ENCODE data around the gene CHST15.

Gene CHST15

DNA sequence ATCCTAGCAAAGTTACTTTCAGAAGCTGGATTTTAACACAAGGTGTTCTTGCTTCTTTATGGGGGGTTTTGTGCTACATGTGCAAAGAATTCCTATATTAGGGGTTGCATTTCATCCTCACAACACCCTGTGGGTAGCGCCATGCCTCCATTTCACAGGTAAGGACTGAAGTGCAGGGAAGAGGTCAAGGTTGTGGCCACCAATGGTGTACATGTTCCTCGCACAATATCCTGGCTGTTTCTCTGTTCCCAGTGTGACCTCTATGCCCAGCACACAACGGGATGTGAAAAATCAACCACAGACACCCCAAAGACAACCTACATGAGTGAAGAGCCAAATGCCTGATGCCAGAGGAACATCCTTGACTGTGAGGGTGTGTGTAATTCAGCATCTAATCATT, 80.8 kb downstream of the CHST15 start:
- Mint-ChIP-seq H3K27me3 (ENCODE audit: low read depth, poor library complexity) (peaks cover 13% of the 10 kb centered on the region), H3K36me3 (ENCODE audit: low read depth) (peaks cover 60% of the 10 kb centered on the region), H3K4me3 (no peak overlapping the region), H3K9me3 (peaks cover 27% of the 10 kb centered on the region), H3K4me1 (peaks cover 38% of the 10 kb centered on the region), H3K27ac (no peak overlapping the region)
- TF ChIP-seq, protein P1, sequence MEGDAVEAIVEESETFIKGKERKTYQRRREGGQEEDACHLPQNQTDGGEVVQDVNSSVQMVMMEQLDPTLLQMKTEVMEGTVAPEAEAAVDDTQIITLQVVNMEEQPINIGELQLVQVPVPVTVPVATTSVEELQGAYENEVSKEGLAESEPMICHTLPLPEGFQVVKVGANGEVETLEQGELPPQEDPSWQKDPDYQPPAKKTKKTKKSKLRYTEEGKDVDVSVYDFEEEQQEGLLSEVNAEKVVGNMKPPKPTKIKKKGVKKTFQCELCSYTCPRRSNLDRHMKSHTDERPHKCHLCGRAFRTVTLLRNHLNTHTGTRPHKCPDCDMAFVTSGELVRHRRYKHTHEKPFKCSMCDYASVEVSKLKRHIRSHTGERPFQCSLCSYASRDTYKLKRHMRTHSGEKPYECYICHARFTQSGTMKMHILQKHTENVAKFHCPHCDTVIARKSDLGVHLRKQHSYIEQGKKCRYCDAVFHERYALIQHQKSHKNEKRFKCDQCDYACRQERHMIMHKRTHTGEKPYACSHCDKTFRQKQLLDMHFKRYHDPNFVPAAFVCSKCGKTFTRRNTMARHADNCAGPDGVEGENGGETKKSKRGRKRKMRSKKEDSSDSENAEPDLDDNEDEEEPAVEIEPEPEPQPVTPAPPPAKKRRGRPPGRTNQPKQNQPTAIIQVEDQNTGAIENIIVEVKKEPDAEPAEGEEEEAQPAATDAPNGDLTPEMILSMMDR (IDR thresholded peaks at IDR 0.05): no peak
- DNase-seq: no peak

DNA sequence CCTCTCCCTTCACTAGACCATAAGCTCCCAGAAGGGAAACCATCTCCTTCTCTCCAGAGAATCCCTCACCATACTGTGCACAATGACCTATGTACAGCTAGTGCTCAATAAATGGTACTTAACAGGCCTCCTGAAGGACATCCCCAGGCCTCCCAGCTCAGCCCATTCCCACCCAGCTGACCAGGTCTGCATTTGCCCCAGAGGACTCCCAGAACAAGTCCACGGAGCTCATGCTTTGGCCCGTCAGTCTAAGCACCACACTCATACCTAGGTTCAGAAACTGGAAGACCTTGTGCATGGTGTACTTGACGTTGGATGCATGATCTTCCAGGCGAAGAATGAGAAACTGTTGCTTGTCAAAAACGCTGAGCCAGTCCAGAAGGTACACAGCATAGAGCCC, 81.3 kb downstream of the CHST15 start:
- Mint-ChIP-seq H3K4me3 (no peak overlapping the region), H3K36me3 (ENCODE audit: low read depth) (peaks cover 60% of the 10 kb centered on the region), H3K27ac (peak overlapping the region; percentile 48), H3K4me1 (peaks cover 38% of the 10 kb centered on the region), H3K27me3 (ENCODE audit: low read depth, poor library complexity) (peaks cover 15% of the 10 kb centered on the region), H3K9me3 (peaks cover 27% of the 10 kb centered on the region)
- TF ChIP-seq, protein P1 (IDR thresholded peaks at IDR 0.05): no peak
- no peak for DNase-seq

DNA sequence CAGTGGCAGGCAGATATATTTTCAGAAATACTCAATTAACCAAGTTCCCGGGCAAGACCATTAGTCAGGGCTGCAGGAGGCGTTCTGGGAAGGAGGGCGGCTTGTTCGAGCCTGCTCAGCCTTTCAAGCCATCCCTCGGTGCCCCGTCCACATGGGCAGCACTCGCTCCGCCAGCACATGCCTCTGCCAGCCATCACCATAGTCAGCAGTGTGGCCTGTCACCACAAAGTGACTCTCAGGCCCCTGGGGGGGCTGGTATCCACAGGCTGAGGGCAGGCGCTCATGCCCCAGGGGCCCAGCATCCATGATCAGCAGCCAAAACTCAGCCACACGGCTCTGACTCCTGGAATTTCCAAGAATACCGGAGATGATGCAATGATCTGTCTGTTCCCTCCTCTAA, 81.9 kb downstream of the CHST15 start:
- H3K36me3 Mint-ChIP-seq (ENCODE audit: low read depth): peaks cover 60% of the 10 kb centered on the region
- TF ChIP-seq, protein P1 (IDR thresholded peaks at IDR 0.05): no peak
- H3K27ac Mint-ChIP-seq: no peak overlapping the region
- peaks cover 27% of the 10 kb centered on the region for H3K9me3 Mint-ChIP-seq
- peaks cover 14% of the 10 kb centered on the region for H3K27me3 Mint-ChIP-seq (ENCODE audit: low read depth, poor library complexity)
- no peak for DNase-seq
- H3K4me3 Mint-ChIP-seq: no peak overlapping the region
- H3K4me1 Mint-ChIP-seq: peaks cover 38% of the 10 kb centered on the region

DNA sequence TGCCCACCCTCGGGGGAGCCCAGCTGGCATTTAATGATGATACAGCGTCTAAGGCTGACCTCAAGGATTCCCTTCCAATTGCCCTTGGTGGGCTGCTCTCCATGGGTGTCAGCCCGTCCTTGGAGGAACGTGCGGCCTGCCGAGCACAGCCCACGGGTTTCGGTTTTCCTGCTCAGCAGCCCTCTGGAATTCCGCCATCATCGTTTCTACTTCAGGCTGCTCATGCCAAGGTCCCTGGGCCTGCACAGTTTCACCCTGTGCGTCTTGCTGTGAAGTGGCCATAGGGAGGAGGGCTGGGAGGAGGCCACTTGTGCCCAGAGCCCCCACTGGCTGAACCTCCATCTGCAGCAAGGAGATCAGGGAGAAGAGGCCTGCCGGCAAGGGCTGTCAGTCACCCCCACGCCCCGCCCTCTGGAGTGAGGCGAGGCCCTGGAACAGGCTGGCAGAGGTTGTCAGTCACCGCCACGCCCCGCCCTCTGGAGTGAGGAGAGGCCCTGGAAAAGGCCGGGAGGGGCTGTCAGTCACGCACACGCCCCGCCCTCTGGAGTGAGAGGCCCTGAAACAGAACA, 82.8 kb downstream of the CHST15 start:
- H3K4me1 Mint-ChIP-seq: peaks cover 45% of the 10 kb centered on the region
- H3K27ac Mint-ChIP-seq: no peak overlapping the region
- H3K27me3 Mint-ChIP-seq (ENCODE audit: low read depth, poor library complexity): peaks cover 15% of the 10 kb centered on the region
- peaks cover 27% of the 10 kb centered on the region for H3K9me3 Mint-ChIP-seq
- H3K4me3 Mint-ChIP-seq: no peak overlapping the region
- H3K36me3 Mint-ChIP-seq (ENCODE audit: low read depth): peaks cover 60% of the 10 kb centered on the region
- DNase-seq: peak; percentile 70
- TF ChIP-seq, protein P1 (IDR thresholded peaks at IDR 0.05): no peak

DNA sequence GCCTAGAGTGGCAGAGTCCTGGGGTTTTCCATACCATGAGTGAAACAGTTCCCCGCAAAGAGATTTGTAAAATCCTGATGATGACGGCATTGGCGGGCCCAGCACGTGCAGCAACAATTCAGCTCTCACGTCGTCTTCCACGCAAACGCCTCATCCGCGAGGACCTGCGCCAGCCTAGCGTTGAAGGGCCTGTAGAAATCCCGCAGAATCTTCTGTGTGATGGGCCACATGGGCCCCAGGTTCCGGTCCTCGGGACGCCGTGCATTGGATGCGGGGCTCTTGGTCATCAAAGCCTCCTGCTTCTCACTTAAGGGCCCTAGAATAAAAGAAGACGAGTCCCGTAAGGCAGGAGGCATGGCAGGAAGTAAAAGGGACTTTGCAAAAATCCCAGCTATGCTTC, 83.4 kb downstream of the CHST15 start:
- no peak overlapping the region for H3K27ac Mint-ChIP-seq
- H3K36me3 Mint-ChIP-seq (ENCODE audit: low read depth): peaks cover 60% of the 10 kb centered on the region
- peaks cover 51% of the 10 kb centered on the region for H3K4me1 Mint-ChIP-seq
- no peak overlapping the region for H3K4me3 Mint-ChIP-seq
- peaks cover 27% of the 10 kb centered on the region for H3K9me3 Mint-ChIP-seq
- H3K27me3 Mint-ChIP-seq (ENCODE audit: low read depth, poor library complexity): peaks cover 15% of the 10 kb centered on the region
- no peak for DNase-seq
- TF ChIP-seq, protein P1 (IDR thresholded peaks at IDR 0.05): no peak

Measured in nephron progenitor cell (in vitro differentiated cells).